T-helper 1 cell treated with Interleukin-12 subunit alpha and Interleukin-12 subunit beta and Interleukin-4 antibody, amounts not matched to agents 30 ng/mL and 1 ng/mL, for 36 hours (primary cell): ENCODE measurements around the gene FOXA2. TPM values are rescaled to one million over a fixed set of nuclear protein-coding genes. Genes with fewer than 3 reads are reported as not detected.

Experiments
- intact Hi-C: fragments of 100-400 bp; cut with micrococcal nuclease; formaldehyde crosslinking; loops from one replicate; pipeline ENCODE4 v1.15.1; 2024
- total RNA-seq: library from RNA; stranded (reverse); gene quantifications from 2 replicates; pipeline ENCODE4 v1.2.3, GENCODE V29; 2022

The FOXA2 gene
- total RNA-seq, 1 donor from 2014 or later, result not detected

- intact Hi-C loops, result no loop called here
These were observed 39.3 kb downstream of the FOXA2 start for GRCh38 chr20:22545045-22545444.

- intact Hi-C loops, result no loop called here
These were observed 39.9 kb downstream of the FOXA2 start for GRCh38 chr20:22544462-22544861.

- intact Hi-C loops, result no loop called here
These were observed 41.9 kb downstream of the FOXA2 start for GRCh38 chr20:22542427-22542826.

- intact Hi-C loops, result no loop called here
These were observed 43.5 kb downstream of the FOXA2 start for GRCh38 chr20:22540832-22541231.

- intact Hi-C loops, result no loop called here
These were observed 47.2 kb downstream of the FOXA2 start for GRCh38 chr20:22536956-22537756.

- intact Hi-C loops, result no loop called here
These were observed 48.1 kb downstream of the FOXA2 start for GRCh38 chr20:22536141-22536828.

GRCh38 chr20:22535483-22535882 lies 48.9 kb downstream of the FOXA2 start:
- intact Hi-C loops, result no loop called here

- intact Hi-C loops, result no loop called here
These were observed 50.3 kb downstream of the FOXA2 start for GRCh38 chr20:22533823-22534751.

- intact Hi-C loops, result no loop called here
These were observed 51.8 kb downstream of the FOXA2 start for GRCh38 chr20:22532598-22532997.

- intact Hi-C loops, result no loop called here
These were observed 52.6 kb downstream of the FOXA2 start for GRCh38 chr20:22531756-22532155.

GRCh38 chr20:22531056-22531615 lies 53.2 kb downstream of the FOXA2 start:
- intact Hi-C loops, result no loop called here
